Measurements from ENCODE around the gene DNAJC5G. TPM values are rescaled to one million over a fixed set of nuclear protein-coding genes. Genes with fewer than 3 reads are reported as not detected.
A peak's percentile ranks its signal among the peaks of the same experiment; 100 is the strongest.

DNAJC5G gene
- total and polyA plus RNA-seq, 9 of the 15 experiments (the other 6 are each of a cell fraction or from before 2014, with no cell fraction given): not detected

- no peak for TF ChIP-seq SRF (CRISPR knock-in tag; IDR thresholded peaks at IDR 0.05)
- TF ChIP-seq, protein P1, sequence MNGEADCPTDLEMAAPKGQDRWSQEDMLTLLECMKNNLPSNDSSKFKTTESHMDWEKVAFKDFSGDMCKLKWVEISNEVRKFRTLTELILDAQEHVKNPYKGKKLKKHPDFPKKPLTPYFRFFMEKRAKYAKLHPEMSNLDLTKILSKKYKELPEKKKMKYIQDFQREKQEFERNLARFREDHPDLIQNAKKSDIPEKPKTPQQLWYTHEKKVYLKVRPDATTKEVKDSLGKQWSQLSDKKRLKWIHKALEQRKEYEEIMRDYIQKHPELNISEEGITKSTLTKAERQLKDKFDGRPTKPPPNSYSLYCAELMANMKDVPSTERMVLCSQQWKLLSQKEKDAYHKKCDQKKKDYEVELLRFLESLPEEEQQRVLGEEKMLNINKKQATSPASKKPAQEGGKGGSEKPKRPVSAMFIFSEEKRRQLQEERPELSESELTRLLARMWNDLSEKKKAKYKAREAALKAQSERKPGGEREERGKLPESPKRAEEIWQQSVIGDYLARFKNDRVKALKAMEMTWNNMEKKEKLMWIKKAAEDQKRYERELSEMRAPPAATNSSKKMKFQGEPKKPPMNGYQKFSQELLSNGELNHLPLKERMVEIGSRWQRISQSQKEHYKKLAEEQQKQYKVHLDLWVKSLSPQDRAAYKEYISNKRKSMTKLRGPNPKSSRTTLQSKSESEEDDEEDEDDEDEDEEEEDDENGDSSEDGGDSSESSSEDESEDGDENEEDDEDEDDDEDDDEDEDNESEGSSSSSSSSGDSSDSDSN (IDR thresholded peaks at IDR 0.05; ENCODE audit: borderline replicate concordance in 1 of 2, low read depth in 2 of 2, low read length in 2 of 2): 0 out of 4 replicates have a peak, but pooled peaks of 1 of the 2 experiments have one; percentile 52
- no peak for TF ChIP-seq ZNF324 (CRISPR knock-in tag; IDR thresholded peaks at IDR 0.05)
- TF ChIP-seq ZNF780A (CRISPR knock-in tag; IDR thresholded peaks at IDR 0.05): no peak
- TF ChIP-seq ADNP (tag; IDR thresholded peaks at IDR 0.05): no peak
- no peak for TF ChIP-seq ZNF583 (CRISPR knock-in tag; IDR thresholded peaks at IDR 0.05)
- no peak for TF ChIP-seq NCOA4 (IDR thresholded peaks at IDR 0.05; ENCODE audit: partially characterized antibody)
- TF ChIP-seq PHTF2 (CRISPR knock-in tag; IDR thresholded peaks at IDR 0.05): no peak
- peak; percentile 35; the same call in 1 of the 2 replicates for TF ChIP-seq BCOR (IDR thresholded peaks at IDR 0.05)
- TF ChIP-seq RFX7 (CRISPR knock-in tag; IDR thresholded peaks at IDR 0.05): no peak
- TF ChIP-seq AFF4 (CRISPR knock-in tag; IDR thresholded peaks at IDR 0.05): no peak
- TF ChIP-seq SAFB2 (IDR thresholded peaks at IDR 0.05; ENCODE audit: borderline replicate concordance, low read depth, low read length, severe bottlenecking): no peak
- TF ChIP-seq, protein P2, sequence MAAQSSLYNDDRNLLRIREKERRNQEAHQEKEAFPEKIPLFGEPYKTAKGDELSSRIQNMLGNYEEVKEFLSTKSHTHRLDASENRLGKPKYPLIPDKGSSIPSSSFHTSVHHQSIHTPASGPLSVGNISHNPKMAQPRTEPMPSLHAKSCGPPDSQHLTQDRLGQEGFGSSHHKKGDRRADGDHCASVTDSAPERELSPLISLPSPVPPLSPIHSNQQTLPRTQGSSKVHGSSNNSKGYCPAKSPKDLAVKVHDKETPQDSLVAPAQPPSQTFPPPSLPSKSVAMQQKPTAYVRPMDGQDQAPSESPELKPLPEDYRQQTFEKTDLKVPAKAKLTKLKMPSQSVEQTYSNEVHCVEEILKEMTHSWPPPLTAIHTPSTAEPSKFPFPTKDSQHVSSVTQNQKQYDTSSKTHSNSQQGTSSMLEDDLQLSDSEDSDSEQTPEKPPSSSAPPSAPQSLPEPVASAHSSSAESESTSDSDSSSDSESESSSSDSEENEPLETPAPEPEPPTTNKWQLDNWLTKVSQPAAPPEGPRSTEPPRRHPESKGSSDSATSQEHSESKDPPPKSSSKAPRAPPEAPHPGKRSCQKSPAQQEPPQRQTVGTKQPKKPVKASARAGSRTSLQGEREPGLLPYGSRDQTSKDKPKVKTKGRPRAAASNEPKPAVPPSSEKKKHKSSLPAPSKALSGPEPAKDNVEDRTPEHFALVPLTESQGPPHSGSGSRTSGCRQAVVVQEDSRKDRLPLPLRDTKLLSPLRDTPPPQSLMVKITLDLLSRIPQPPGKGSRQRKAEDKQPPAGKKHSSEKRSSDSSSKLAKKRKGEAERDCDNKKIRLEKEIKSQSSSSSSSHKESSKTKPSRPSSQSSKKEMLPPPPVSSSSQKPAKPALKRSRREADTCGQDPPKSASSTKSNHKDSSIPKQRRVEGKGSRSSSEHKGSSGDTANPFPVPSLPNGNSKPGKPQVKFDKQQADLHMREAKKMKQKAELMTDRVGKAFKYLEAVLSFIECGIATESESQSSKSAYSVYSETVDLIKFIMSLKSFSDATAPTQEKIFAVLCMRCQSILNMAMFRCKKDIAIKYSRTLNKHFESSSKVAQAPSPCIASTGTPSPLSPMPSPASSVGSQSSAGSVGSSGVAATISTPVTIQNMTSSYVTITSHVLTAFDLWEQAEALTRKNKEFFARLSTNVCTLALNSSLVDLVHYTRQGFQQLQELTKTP (IDR thresholded peaks at IDR 0.05; ENCODE audit: low read depth in 1 of 2, partially characterized antibody in 2 of 2): no peak
- TF ChIP-seq ILK (tag; IDR thresholded peaks at IDR 0.05; ENCODE audit: borderline replicate concordance, low read depth): no peak
- TF ChIP-seq, protein P3, sequence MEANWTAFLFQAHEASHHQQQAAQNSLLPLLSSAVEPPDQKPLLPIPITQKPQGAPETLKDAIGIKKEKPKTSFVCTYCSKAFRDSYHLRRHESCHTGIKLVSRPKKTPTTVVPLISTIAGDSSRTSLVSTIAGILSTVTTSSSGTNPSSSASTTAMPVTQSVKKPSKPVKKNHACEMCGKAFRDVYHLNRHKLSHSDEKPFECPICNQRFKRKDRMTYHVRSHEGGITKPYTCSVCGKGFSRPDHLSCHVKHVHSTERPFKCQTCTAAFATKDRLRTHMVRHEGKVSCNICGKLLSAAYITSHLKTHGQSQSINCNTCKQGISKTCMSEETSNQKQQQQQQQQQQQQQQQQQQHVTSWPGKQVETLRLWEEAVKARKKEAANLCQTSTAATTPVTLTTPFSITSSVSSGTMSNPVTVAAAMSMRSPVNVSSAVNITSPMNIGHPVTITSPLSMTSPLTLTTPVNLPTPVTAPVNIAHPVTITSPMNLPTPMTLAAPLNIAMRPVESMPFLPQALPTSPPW (CRISPR knock-in tag; IDR thresholded peaks at IDR 0.05): no peak
- no peak for TF ChIP-seq CBX5 (IDR thresholded peaks at IDR 0.05; ENCODE audit: borderline replicate concordance, low read depth)
- TF ChIP-seq MTF1 (CRISPR knock-in tag; IDR thresholded peaks at IDR 0.05; ENCODE audit: borderline replicate concordance): no peak
Measured at GRCh38 chr2:27255187-27255586, 20.0 kb upstream of the DNAJC5G start (continued).

Measured in K562 (cell line).